ENCODE measurements around the gene KDM5A. TPM values are rescaled to one million over a fixed set of nuclear protein-coding genes. Genes with fewer than 3 reads are reported as not detected.
"Not testable (repeated sequence)": the region's sequence is repeated elsewhere in the genome, so short reads cannot be mapped to it uniquely, and the experiment has no call there.

The KDM5A gene
- total RNA-seq, 2 donors from 2014 or later, result 85.9 to 86.1 TPM

GRCh38 chr12:241266-241665, 147.9 kb downstream of the KDM5A start:
- Mint-ChIP-seq H3K27ac (no peak overlapping the region), H3K36me3 (peaks cover 5 to 10% of the 10 kb centered on the region in 2 donors), H3K9me3 (peaks cover 5 to 8% of the 10 kb centered on the region in 2 donors)
- ATAC-seq (no peak), DNase-seq (ENCODE audit: low spot score in 2 of 2) (no peak)

DNA sequence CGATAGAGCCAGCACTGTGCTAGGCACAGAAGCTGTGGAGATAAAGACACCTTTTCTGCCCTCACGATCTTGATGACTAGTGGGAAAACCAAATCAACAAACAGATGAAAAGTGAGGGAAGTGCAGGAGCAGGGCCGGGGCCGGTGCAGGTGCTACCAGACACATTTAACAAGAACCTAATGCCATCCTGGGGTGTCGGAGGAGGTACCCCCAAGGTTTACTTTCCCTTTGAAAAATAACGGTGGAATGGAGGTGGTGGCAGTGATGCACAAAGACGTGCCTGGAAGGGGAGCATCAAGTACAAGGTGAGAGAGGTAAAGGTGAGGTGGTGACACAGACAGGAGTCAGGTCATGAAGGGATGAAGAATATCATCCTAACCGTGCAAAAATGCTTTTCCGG, 148.6 kb downstream of the KDM5A start:
- ATAC-seq, result no peak
- H3K9me3 Mint-ChIP-seq, result peaks cover 9 to 12% of the 10 kb centered on the region in 2 donors

GRCh38 chr12:238736-239398, 150.3 kb downstream of the KDM5A start:
- no peak overlapping the region for H3K27ac Mint-ChIP-seq
- peaks cover 9 to 12% of the 10 kb centered on the region in 2 donors for H3K9me3 Mint-ChIP-seq
- ATAC-seq (no peak), DNase-seq (ENCODE audit: low spot score in 2 of 2) (no peak)
- peaks cover 9 to 13% of the 10 kb centered on the region in 2 donors for H3K36me3 Mint-ChIP-seq

More for the DNA sequence above, 148.6 kb downstream of the KDM5A start:
- DNase-seq (ENCODE audit: low spot score in 2 of 2), result no peak
- Mint-ChIP-seq H3K36me3 (peaks cover 11 to 14% of the 10 kb centered on the region in 2 donors), H3K27ac (no peak overlapping the region)

DNA sequence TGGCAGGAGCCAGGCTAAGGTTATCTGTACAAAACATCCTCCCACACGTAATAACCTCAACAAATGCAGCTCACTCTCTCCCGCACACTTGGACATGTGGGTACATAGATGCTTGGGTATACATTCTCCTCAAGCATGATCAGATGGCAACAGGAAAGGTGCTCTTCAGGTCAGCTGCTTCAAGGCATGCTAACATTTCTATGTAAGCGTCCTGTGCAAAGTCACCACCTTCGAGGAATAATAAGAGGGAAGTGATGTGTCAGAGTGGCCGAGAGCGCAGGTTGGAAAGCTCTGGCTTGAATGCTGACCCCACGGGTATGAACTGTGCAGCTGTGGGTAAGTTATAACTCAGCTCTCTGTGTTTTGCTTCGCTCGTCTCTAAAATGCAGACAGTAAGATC, 151.0 kb downstream of the KDM5A start:
- DNase-seq (ENCODE audit: low spot score in 2 of 2) (no peak), ATAC-seq (no peak)
- no peak overlapping the region for H3K27ac Mint-ChIP-seq

DNA sequence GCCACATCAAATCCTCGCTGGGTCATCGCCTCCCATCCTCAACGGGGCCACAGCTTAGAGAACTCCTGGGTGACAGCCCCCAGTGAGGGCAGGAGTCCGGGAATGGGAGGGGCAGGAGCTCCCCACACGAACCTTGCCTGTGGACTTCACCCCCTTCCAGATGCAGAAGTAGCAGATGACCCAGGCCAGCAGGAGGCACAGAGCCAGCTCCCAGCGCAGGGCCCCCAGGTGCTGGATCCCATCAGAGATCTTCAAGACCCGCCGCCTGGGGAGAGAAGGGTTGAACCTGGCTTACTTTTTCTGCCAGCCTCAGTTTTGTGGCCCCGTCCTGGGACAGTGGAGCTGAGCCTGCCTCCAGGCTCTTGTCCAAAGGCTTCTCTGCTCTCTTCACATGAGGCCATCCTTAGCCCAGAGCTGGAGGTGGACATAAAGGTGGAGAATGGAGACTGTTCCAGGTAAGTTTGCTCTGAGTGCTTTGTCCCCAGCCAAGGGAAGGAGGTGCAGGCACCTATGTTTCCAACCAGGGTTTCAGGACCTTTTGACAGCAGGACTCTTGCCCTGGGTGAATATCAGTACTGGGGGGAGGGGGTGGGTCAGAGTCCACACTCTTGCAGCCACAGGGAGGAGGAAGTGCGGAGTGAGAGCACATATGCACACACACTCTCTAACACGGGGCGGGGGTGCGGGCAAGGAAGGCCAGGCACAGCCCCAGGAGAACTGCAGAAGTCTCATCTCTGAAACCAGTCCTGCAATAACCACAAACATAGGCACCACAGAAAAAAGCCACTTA, 151.9 kb downstream of the KDM5A start:
- ATAC-seq, result no peak
- Mint-ChIP-seq H3K36me3 (peaks cover 9 to 13% of the 10 kb centered on the region in 2 donors), H3K27ac (no peak overlapping the region)

More for the DNA sequence above, 151.0 kb downstream of the KDM5A start:
- Mint-ChIP-seq H3K36me3 (peaks cover 9 to 13% of the 10 kb centered on the region in 2 donors), H3K9me3 (peaks cover 9 to 12% of the 10 kb centered on the region in 2 donors)

DNA sequence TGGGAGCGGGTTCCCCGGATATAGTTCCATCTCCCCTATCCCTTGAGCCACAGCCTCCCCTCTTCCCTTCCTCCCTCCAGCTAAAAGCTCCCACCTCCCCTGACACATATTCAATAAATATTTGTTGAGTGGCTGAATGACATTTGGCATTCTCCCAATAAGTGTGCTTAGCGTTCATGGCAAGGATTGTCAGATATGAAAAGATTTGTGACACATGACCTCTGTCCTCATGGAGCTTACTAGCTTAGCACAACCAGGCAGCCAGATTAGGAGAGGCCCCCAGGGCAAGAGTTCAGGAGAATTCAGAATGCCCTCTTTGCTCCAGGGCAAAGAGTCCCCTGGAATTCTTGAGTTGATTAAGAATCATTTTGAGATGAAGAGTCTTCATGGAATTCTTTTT, 152.7 kb downstream of the KDM5A start:
- DNase-seq (ENCODE audit: low spot score in 2 of 2), result no peak
- Mint-ChIP-seq H3K9me3 (peaks cover 9 to 12% of the 10 kb centered on the region in 2 donors), H3K27ac (no peak overlapping the region), H3K36me3 (peaks cover 9 to 13% of the 10 kb centered on the region in 2 donors)
- ATAC-seq, result no peak

More for the DNA sequence above, 151.9 kb downstream of the KDM5A start:
- no peak for DNase-seq (ENCODE audit: low spot score in 2 of 2)
- H3K9me3 Mint-ChIP-seq, result peaks cover 9 to 12% of the 10 kb centered on the region in 2 donors

DNA sequence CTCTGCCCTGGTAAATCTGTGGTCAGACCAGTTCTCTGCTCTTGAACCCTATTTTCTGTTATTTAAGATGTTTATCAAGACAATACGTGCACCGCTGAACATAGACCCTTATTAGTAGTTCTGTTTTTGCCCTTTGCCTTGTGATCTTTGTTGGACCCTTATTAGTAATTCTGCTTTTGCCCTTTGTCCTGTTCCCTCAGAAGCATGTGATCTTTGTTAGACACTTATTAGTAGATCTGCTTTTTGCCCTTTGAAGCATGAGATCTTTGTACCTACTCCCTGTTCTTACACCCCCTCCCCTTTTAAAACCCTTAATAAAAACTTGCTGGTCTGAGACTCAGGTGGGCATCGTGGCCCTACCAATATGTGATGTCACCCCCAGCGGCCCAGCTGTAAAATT, 153.2 kb downstream of the KDM5A start:
- not testable (repeated sequence) for H3K27ac Mint-ChIP-seq; DNase-seq (ENCODE audit: low spot score in 2 of 2); ATAC-seq
- H3K36me3 Mint-ChIP-seq, result peaks cover 9 to 13% of the 10 kb centered on the region in 2 donors
- peaks cover 9 to 12% of the 10 kb centered on the region in 2 donors for H3K9me3 Mint-ChIP-seq

DNA sequence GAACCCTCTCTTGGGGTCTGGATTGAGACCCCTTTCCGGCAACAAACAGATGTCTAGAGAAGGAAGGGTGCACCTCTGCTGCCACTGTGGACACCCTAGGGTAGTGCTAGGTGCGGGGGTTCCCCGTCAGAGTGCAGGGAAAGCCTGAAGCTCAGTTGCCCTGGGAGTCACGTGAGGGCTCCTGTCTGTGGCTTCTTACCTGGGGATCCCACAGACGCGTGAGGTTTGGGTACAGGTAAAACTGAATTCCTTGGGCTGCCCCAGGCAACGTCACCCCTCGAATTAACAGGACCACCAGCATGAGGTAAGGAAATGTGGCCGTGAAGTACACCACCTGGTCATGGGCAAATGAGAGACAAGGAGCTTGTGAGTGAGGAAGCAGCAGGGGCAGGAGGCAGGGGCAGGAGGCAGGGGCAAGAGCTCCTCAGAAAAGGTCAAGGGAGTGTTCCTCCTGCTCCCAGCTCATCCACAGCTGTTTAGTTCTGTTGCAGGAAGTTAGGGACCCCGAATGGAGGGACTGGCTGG, 154.2 kb downstream of the KDM5A start:
- Mint-ChIP-seq H3K27ac (no peak overlapping the region), H3K9me3 (peaks cover 9 to 12% of the 10 kb centered on the region in 2 donors), H3K36me3 (peaks cover 9 to 13% of the 10 kb centered on the region in 2 donors)
- ATAC-seq (no peak), DNase-seq (ENCODE audit: low spot score in 2 of 2) (no peak)

- H3K27ac Mint-ChIP-seq, result no peak overlapping the region
- H3K36me3 Mint-ChIP-seq, result peaks cover 9 to 13% of the 10 kb centered on the region in 2 donors
- ATAC-seq (no peak), DNase-seq (ENCODE audit: low spot score in 2 of 2) (no peak)
- peaks cover 9 to 12% of the 10 kb centered on the region in 2 donors for H3K9me3 Mint-ChIP-seq
Measured at GRCh38 chr12:234019-234418, 155.1 kb downstream of the KDM5A start.

- ATAC-seq (no peak), DNase-seq (ENCODE audit: low spot score in 2 of 2) (peak in 1 of 2 donors; percentile 30)
- Mint-ChIP-seq H3K27ac (no peak overlapping the region), H3K9me3 (peaks cover 9 to 12% of the 10 kb centered on the region in 2 donors), H3K36me3 (peaks cover 9 to 13% of the 10 kb centered on the region in 2 donors)
Measured at GRCh38 chr12:233615-233968, 155.5 kb downstream of the KDM5A start.

- peaks cover 9 to 13% of the 10 kb centered on the region in 2 donors for H3K36me3 Mint-ChIP-seq
- H3K9me3 Mint-ChIP-seq, result peaks cover 9 to 12% of the 10 kb centered on the region in 2 donors
- no peak for ATAC-seq
- peak in 1 of 2 donors; percentile 35 for DNase-seq (ENCODE audit: low spot score in 2 of 2)
- no peak overlapping the region for H3K27ac Mint-ChIP-seq
Measured at GRCh38 chr12:232731-233614, 156.1 kb downstream of the KDM5A start.

DNA sequence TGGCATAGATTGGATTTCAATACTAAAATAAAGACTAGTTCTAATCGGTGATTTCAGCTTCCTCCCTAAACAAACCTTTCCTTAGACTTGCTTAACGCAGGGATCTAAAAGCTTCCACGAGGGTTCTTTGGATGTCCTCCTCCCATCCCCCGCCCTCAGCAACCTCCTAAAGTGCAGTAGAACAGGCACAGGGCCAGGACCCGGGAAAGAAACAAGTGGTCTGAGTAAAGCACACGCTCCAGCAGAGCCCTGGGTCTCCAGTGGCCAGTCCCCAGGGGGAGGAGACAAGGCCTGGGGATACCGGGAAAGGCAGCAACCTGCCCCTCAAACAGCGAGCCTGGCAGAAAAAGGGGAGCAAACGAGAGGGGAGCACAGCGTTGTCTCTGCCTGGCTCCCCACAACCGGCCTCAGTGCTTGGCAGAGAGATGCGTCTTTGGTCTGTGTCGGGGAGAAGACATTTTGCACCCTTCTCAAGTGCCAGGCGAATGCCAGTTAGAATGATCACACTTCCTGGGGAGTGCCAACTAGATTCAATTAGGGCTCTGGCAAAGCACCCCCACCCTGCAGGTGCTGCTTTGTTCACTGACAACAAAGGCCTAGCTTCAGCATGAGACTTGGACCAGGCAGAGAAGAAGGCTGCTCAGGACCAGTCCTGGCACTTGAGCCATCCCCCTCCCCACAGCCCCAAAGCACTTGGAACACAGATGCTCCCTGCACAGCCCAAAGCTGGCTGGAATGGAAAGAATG, 158.0 kb downstream of the KDM5A start:
- ATAC-seq (no peak), DNase-seq (ENCODE audit: low spot score in 2 of 2) (peak in 1 of 2 donors; percentile 37)
- Mint-ChIP-seq H3K36me3 (peaks cover 3 to 8% of the 10 kb centered on the region in 2 donors), H3K27ac (no peak overlapping the region), H3K9me3 (peaks cover 3 to 6% of the 10 kb centered on the region in 2 donors)

Other genes with a start within 250 kb of the KDM5A start
- not detected for gene SLC6A12, start 175.2 kb downstream of the KDM5A start, total RNA-seq
- gene SLC6A13, start 126.5 kb downstream of the KDM5A start, total RNA-seq, result not detected
- gene CCDC77, start 12.3 kb upstream of the KDM5A start, total RNA-seq, result 10 to 100 TPM; 18.1 to 21.3 TPM
- gene B4GALNT3, start 70.6 kb upstream of the KDM5A start, total RNA-seq, result 1 to 10 TPM; 1.8 to 3.8 TPM